Prostate gland (tissue), 2 donors: ENCODE results near the gene PRKCQ.

Source experiments
- CTCF ChIP-seq, 4 experiments: fragments of 200-600 bp in 2 of 4; fragments of 450-650 bp in 2 of 4; sonication (generic) in 2 of 4; IDR thresholded peaks; 1 replicate in 3 of 4; 2 replicates in 1 of 4; pipeline ENCODE4 v1.5.1; 2016 to 2019; ENCODE audit warnings: antibody characterized with exemption in 4 of 4, mild to moderate bottlenecking in 2 of 4, moderate library complexity in 2 of 4
- POLR2AphosphoS5 ChIP-seq: sonication (generic); formaldehyde crosslinking; IDR thresholded peaks from one replicate; pipeline ENCODE4 v1.6.1; 2017; ENCODE audit warnings: antibody characterized with exemption

GRCh38 chr10:6578251-6578771, 1.8 kb downstream of the PRKCQ start:
- TF ChIP-seq CTCF (IDR thresholded peaks at IDR 0.05) (no peak), POLR2AphosphoS5 (no peak)
